IPS-18c (cell line): ENCODE measurements around the gene SNED1.

Experiments used
- H3K4me3 ChIP-seq: 2 replicates; pipeline ENCODE4 v1.7.0; 2013; ENCODE audit warnings: low read depth, mild to moderate bottlenecking, low read length, moderate library complexity; ENCODE audit not compliant: insufficient read depth
- H3K9me3 ChIP-seq: one replicate; pipeline ENCODE4 v1.6.1; 2013; ENCODE audit warnings: mild to moderate bottlenecking, low read length, moderate library complexity; ENCODE audit not compliant: control insufficient read depth, insufficient read depth

Gene SNED1

GRCh38 chr2:240958366-240959213, 39.8 kb upstream of the SNED1 start:
- H3K4me3 ChIP-seq, result no peak overlapping the region
- no peaks in the 10 kb centered on the region for H3K9me3 ChIP-seq

- Histone ChIP-seq H3K4me3 (no peak overlapping the region), H3K9me3 (no peaks in the 10 kb centered on the region)
These were observed 39.0 kb upstream of the SNED1 start for GRCh38 chr2:240959214-240959940.

GRCh38 chr2:240959941-240960308, 38.5 kb upstream of the SNED1 start:
- Histone ChIP-seq H3K4me3 (no peak overlapping the region), H3K9me3 (no peaks in the 10 kb centered on the region)

GRCh38 chr2:240960309-240960970, 38.0 kb upstream of the SNED1 start:
- no peak overlapping the region for H3K4me3 ChIP-seq
- H3K9me3 ChIP-seq, result no peaks in the 10 kb centered on the region

GRCh38 chr2:240960971-240961876, 37.2 kb upstream of the SNED1 start:
- no peak overlapping the region for H3K4me3 ChIP-seq

GRCh38 chr2:240961910-240962299, 36.5 kb upstream of the SNED1 start:
- Histone ChIP-seq H3K4me3 (no peak overlapping the region), H3K9me3 (no peaks in the 10 kb centered on the region)

More at GRCh38 chr2:240960971-240961876, 37.2 kb upstream of the SNED1 start:
- no peaks in the 10 kb centered on the region for H3K9me3 ChIP-seq

GRCh38 chr2:240962300-240963064, 35.9 kb upstream of the SNED1 start:
- Histone ChIP-seq H3K4me3 (no peak overlapping the region), H3K9me3 (no peaks in the 10 kb centered on the region)

- Histone ChIP-seq H3K4me3 (no peak overlapping the region), H3K9me3 (no peaks in the 10 kb centered on the region)
These were observed 35.2 kb upstream of the SNED1 start for GRCh38 chr2:240963065-240963867.

- H3K4me3 ChIP-seq, result no peak overlapping the region
- H3K9me3 ChIP-seq, result no peaks in the 10 kb centered on the region
These were observed 34.3 kb upstream of the SNED1 start for GRCh38 chr2:240963868-240964703.

GRCh38 chr2:240964704-240965295, 33.6 kb upstream of the SNED1 start:
- no peak overlapping the region for H3K4me3 ChIP-seq

GRCh38 chr2:240965296-240965904, 33.0 kb upstream of the SNED1 start:
- H3K4me3 ChIP-seq, result no peak overlapping the region
- no peaks in the 10 kb centered on the region for H3K9me3 ChIP-seq

More at GRCh38 chr2:240964704-240965295, 33.6 kb upstream of the SNED1 start:
- H3K9me3 ChIP-seq, result no peaks in the 10 kb centered on the region

GRCh38 chr2:240965905-240966456, 32.4 kb upstream of the SNED1 start:
- Histone ChIP-seq H3K9me3 (no peaks in the 10 kb centered on the region), H3K4me3 (no peak overlapping the region)

- Histone ChIP-seq H3K9me3 (no peaks in the 10 kb centered on the region), H3K4me3 (no peak overlapping the region)
These were observed 31.9 kb upstream of the SNED1 start for GRCh38 chr2:240966457-240966905.
